Measurements from ENCODE around the gene MAST4.

DNA sequence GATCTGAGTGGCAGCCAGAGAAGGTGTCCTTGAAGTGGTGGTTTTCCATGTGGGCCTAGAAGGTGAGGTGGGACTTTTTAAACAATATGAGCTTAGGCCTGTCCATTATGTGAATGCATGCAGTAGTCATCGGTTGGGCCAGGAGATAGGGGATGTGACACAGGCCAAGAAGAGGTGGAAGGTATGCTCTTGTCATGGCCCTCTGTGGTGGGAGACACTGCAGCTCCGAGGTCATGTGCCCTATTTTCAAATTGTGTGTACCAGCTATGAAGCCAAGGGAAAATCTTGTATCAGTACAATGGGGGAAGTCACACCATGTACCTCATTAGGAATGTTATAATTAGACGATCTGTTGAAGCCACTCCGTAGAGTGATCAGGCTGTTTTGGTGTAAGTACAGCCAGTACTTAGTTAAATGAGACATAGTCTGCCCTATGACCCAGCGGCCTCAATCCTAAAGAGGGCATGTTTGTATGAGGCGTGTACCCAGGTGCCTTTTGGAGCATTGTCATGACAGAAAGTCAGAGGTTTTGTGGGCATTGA lies 280.1 kb downstream of the MAST4 start:
- TF ChIP-seq POLR2AphosphoS5 (IDR thresholded peaks at IDR 0.05; ENCODE audit: low read depth, low read length) (no peak), PAX5 (IDR thresholded peaks at IDR 0.05; ENCODE audit: insufficient read depth, low read length, severe bottlenecking) (no peak)

Measured in GM12891 (cell line).